ENCODE results near the gene ELOVL7. TPM values are rescaled to one million over a fixed set of nuclear protein-coding genes. Genes with fewer than 3 reads are reported as not detected.
"Not testable (repeated sequence)": the region's sequence is repeated elsewhere in the genome, so short reads cannot be mapped to it uniquely, and the experiment has no call there.

ELOVL7 gene
- total RNA-seq: 1 to 10 TPM in 1 of 2 donors, under 1 TPM in 1; 0.27 to 2.0 TPM

- DNase-seq (ENCODE audit: low spot score in 2 of 2) (peak in 1 of 2 donors; percentile 68), ATAC-seq (peak; percentile 70 to 97)
- H3K27ac Mint-ChIP-seq: no peak within 1 kb of the TSS
- peaks cover 0 to 6% of the 10 kb centered on the region in 2 donors for H3K36me3 Mint-ChIP-seq
- H3K9me3 Mint-ChIP-seq: no peaks in the 10 kb centered on the region
These were observed at the start of gene ELOVL7 for GRCh38 chr5:60843936-60844905. TSS of gene ELOVL7 (minus strand) at chr5:60844269. CDS start at chr5:60787397, 56,872 bp downstream.

- peaks cover 18 to 20% of the 10 kb centered on the region in 2 donors for H3K36me3 Mint-ChIP-seq
- DNase-seq (ENCODE audit: low spot score in 2 of 2) (no peak), ATAC-seq (no peak)
- no peaks in the 10 kb centered on the region for H3K9me3 Mint-ChIP-seq
- H3K27ac Mint-ChIP-seq: no peak overlapping the region
These were observed 49.5 kb upstream of the ELOVL7 start for GRCh38 chr5:60893521-60893920.

- DNase-seq (ENCODE audit: low spot score in 2 of 2) (no peak), ATAC-seq (no peak)
- H3K36me3 Mint-ChIP-seq: peaks cover 14 to 16% of the 10 kb centered on the region in 2 donors
- no peaks in the 10 kb centered on the region for H3K9me3 Mint-ChIP-seq
- H3K27ac Mint-ChIP-seq: no peak overlapping the region
These were observed 47.6 kb upstream of the ELOVL7 start for GRCh38 chr5:60891667-60892066.

- no peak for ATAC-seq
- Mint-ChIP-seq H3K27ac (no peak overlapping the region), H3K9me3 (no peaks in the 10 kb centered on the region), H3K36me3 (peaks cover 13 to 14% of the 10 kb centered on the region in 2 donors)
- no peak for DNase-seq (ENCODE audit: low spot score in 2 of 2)
These were observed 44.4 kb upstream of the ELOVL7 start for GRCh38 chr5:60888359-60889061.

DNA sequence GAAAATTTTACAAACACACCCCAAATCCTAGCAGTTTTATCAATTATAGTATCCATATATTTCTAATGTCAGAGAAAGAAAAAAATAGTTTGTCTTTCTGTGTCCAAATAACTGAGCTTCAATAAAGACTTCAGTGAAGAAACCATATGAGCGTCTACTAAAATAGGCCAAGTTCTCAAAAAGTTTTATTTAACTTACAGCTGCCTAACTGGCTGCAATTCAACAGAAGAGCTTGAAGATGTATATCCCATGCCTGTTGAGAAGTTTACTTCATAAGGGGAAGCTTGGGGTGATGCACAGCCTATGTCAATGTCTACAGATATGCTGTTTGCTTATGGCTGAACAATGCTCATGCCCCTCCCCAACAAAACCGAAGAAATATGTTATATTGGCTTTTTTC, 43.7 kb upstream of the ELOVL7 start:
- ATAC-seq (no peak), DNase-seq (ENCODE audit: low spot score in 2 of 2) (no peak)
- Mint-ChIP-seq H3K27ac (no peak overlapping the region), H3K9me3 (no peaks in the 10 kb centered on the region), H3K36me3 (peaks cover 10 to 13% of the 10 kb centered on the region in 2 donors)

- DNase-seq (ENCODE audit: low spot score in 2 of 2) (no peak), ATAC-seq (no peak)
- peak overlapping the region in 1 of 2 donors; percentile 66 for H3K27ac Mint-ChIP-seq
- no peaks in the 10 kb centered on the region for H3K9me3 Mint-ChIP-seq
- peaks cover 10 to 18% of the 10 kb centered on the region in 2 donors for H3K36me3 Mint-ChIP-seq
These were observed 43.0 kb upstream of the ELOVL7 start for GRCh38 chr5:60887096-60887495.

DNA sequence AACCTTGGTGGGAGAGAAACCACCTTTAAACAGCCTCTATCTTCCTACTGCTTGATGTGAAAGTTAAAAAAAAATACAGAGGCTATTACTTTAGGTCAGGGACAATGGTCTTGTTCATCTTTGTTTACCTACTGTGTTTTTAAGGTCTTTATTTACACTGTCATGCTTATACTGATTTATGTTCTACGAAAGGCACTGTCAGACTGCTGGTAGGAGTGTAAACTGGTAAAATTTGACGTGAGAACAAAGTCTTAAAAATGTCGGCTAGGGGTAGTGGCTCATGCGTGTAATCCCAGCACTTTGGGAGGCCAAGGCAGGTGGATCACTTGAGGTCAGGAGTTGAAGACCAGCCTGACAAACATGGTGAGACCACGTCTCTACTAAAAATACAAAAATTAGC, 42.1 kb upstream of the ELOVL7 start:
- no peak for DNase-seq (ENCODE audit: low spot score in 2 of 2)
- H3K36me3 Mint-ChIP-seq: peaks cover 17 to 27% of the 10 kb centered on the region in 2 donors
- no peak for ATAC-seq
- H3K27ac Mint-ChIP-seq: no peak overlapping the region
- H3K9me3 Mint-ChIP-seq: no peaks in the 10 kb centered on the region

GRCh38 chr5:60883229-60883628, 39.2 kb upstream of the ELOVL7 start:
- Mint-ChIP-seq H3K36me3 (peaks cover 17 to 49% of the 10 kb centered on the region in 2 donors), H3K9me3 (peaks cover 13 to 15% of the 10 kb centered on the region in 2 donors), H3K27ac (no peak overlapping the region)
- no peak for DNase-seq (ENCODE audit: low spot score in 2 of 2)
- no peak for ATAC-seq

- DNase-seq (ENCODE audit: low spot score in 2 of 2): no peak
- Mint-ChIP-seq H3K36me3 (peaks cover 15 to 32% of the 10 kb centered on the region in 2 donors), H3K27ac (peak overlapping the region in 1 of 2 donors; percentile 7), H3K9me3 (peaks cover 9 to 20% of the 10 kb centered on the region in 2 donors)
- no peak for ATAC-seq
These were observed 28.8 kb upstream of the ELOVL7 start for GRCh38 chr5:60872892-60873291.

GRCh38 chr5:60870857-60871256, 26.8 kb upstream of the ELOVL7 start:
- DNase-seq (ENCODE audit: low spot score in 2 of 2) (no peak), ATAC-seq (no peak)
- Mint-ChIP-seq H3K36me3 (peaks cover 15 to 33% of the 10 kb centered on the region in 2 donors), H3K9me3 (peaks cover 9 to 22% of the 10 kb centered on the region in 2 donors), H3K27ac (no peak overlapping the region)

GRCh38 chr5:60860572-60860971, 16.5 kb upstream of the ELOVL7 start:
- not testable (repeated sequence) for ATAC-seq; H3K27ac Mint-ChIP-seq; H3K36me3 Mint-ChIP-seq; H3K9me3 Mint-ChIP-seq; DNase-seq (ENCODE audit: low spot score in 2 of 2)

DNA sequence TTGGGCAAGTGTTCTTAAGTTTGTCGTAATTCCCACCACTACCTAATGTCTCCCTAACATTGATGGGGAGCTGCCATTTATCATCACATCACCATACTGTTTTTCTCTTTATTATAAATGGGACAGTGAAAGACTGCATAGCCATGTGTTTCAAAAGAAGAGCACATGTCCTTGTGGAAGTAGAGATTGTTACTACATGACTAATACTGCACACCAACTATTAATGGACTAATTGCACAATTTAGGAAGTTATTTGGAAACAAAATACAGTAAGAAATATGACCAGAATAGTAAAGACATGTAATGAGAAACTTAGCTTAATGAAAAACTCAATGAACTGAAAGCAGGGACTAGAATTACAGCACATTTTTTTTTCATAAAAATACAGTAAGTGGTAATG, 12.0 kb upstream of the ELOVL7 start:
- Mint-ChIP-seq H3K36me3 (no peaks in the 10 kb centered on the region), H3K9me3 (no peaks in the 10 kb centered on the region), H3K27ac (no peak overlapping the region)
- no peak for ATAC-seq
- no peak for DNase-seq (ENCODE audit: low spot score in 2 of 2)

DNA sequence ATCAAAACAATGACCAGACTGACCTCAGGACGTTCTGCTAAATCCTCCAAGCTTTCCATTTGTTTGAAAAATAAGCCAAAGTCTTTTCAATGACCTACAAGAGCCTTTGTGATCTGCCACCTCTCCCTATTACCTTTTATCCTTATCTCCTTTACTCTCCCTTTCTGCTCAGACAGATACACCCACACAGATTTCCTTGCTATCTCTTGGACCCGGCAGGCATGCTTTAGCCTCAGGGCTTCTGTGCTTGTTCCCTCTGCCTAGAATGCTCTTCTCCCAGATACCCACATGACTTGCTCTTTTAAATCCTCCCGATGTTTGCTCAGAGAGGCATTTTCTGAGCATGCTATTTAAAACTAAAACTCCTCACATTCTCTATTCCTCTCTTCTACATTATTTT, 8.9 kb upstream of the ELOVL7 start:
- DNase-seq (ENCODE audit: low spot score in 2 of 2) (no peak), ATAC-seq (no peak)
- no peak overlapping the region for H3K27ac Mint-ChIP-seq
- H3K36me3 Mint-ChIP-seq: no peaks in the 10 kb centered on the region
- no peaks in the 10 kb centered on the region for H3K9me3 Mint-ChIP-seq

DNA sequence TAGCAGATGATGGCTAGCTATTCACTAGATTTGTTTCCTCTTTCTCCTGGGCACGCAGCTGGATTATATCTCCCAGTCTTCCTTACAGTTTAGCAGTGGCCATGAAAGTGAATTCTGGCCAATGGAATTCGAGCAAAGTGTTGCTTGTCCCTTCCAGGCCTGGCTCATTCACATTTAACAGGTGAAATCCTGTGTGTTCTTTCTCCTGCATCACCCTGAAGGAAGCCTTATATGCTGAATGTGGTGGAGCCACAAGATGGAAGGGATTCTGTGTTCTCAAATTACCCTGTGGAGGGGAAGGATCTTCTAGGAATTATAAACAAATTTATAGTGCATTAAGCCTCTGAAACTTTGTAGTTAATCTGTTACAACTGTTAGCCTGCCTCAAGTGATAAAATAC, 8.2 kb upstream of the ELOVL7 start:
- no peak for DNase-seq (ENCODE audit: low spot score in 2 of 2)
- H3K9me3 Mint-ChIP-seq: no peaks in the 10 kb centered on the region
- no peak overlapping the region for H3K27ac Mint-ChIP-seq
- no peak for ATAC-seq
- H3K36me3 Mint-ChIP-seq: no peaks in the 10 kb centered on the region

- DNase-seq (ENCODE audit: low spot score in 2 of 2) (no peak), ATAC-seq (no peak)
- no peak overlapping the region for H3K27ac Mint-ChIP-seq
- no peaks in the 10 kb centered on the region for H3K9me3 Mint-ChIP-seq
- no peaks in the 10 kb centered on the region for H3K36me3 Mint-ChIP-seq
These were observed 7.6 kb upstream of the ELOVL7 start for GRCh38 chr5:60851626-60852025.

DNA sequence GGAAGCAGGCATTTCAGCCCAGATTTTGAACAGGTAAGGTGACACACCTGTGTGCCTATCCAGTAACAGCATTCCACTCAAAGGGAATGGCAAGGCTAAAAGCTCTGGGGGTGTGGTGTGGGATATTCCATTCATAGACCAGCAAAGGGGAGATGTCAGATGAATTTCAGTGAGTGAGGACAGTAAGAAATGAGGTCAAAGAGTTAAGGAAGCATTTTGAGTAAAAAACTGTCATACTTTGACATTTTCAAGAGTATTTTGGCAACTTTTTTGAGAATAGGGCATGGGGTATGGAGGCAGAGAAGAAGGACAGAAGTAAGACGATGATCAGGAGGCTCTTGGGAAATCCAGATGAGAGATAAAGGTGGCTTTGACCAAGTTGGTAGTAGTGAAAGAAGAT, 2.2 kb upstream of the ELOVL7 start:
- Mint-ChIP-seq H3K27ac (no peak overlapping the region), H3K36me3 (peaks cover 0 to 6% of the 10 kb centered on the region in 2 donors), H3K9me3 (no peaks in the 10 kb centered on the region)
- DNase-seq (ENCODE audit: low spot score in 2 of 2): no peak
- ATAC-seq: no peak

DNA sequence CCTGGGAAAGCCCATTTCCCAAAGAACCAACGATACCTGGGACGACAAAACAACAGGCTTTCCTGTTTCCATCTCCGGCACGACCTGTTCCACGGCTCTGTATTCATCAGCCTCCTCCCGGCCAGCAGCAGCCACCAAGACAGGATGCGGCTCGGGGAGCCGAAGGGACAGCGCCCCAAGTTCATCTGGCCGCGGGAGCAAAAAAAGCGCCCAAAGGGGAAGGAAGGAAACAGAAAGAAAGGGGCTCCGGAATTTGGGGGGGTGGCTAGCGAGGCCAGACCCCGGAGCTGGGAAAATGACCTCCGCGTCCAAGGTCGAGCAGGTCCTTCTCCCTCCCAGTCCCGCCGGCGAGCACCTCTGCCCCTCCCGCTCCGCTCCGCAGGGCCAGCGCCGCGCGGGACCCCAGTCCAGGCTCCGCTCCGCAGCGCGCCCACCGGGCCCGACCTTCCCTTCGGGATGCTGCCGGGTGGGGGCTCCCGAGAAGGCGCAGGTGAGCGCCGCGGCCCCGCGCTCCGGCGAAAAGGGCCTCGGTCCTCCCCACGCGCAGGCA, 608 bp downstream of the ELOVL7 start:
- peak in 1 of 2 donors; percentile 7 for DNase-seq (ENCODE audit: low spot score in 2 of 2)
- H3K36me3 Mint-ChIP-seq: peaks cover 0 to 6% of the 10 kb centered on the region in 2 donors
- peak in 1 of 2 donors; percentile 11 for ATAC-seq
- no peaks in the 10 kb centered on the region for H3K9me3 Mint-ChIP-seq
- no peak overlapping the region for H3K27ac Mint-ChIP-seq

Data from activated naive CD4-positive, alpha-beta T cell treated with anti-CD3 and anti-CD28 coated beads, Interleukin-2, amount 50 U/mL, for 72 hours (primary cell).